ENCODE results near the gene CALCOCO1.

DNA sequence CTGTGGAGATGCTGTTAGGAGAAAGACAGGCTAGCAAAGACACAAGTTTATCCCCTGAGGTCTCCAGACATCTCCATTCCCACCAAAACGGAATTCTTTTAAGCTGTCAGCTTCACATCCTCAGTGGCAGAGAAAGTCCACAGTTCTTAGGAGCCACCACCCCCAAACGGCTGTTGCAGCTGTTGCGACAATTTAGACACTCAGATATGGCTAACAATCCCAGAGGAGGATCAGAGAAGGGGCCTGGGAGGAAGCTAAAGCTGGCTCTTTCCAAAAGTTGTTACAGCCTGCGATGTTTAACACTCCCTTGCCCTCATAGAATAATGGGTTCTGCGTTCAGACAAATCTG, 49.5 kb downstream of the CALCOCO1 start:
- TF ChIP-seq ASH2L (IDR thresholded peaks at IDR 0.05; ENCODE audit: low read length) (no peak), EZH2 (IDR thresholded peaks at IDR 0.05; ENCODE audit: low read depth, low read length, severe bottlenecking) (no peak), CREB1 (IDR thresholded peaks at IDR 0.05) (no peak), PHF8 (conservative IDR thresholded peaks at IDR 0.05; ENCODE audit: low read depth, low read length) (no peak)
- TF ChIP-seq, protein P1, sequence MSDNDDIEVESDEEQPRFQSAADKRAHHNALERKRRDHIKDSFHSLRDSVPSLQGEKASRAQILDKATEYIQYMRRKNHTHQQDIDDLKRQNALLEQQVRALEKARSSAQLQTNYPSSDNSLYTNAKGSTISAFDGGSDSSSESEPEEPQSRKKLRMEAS (IDR thresholded peaks at IDR 0.05): no peak
